GM10266 (cell line): ENCODE results near the gene GNAI2.

ENCODE experiments used
- DNase-seq: peaks from one replicate; pipeline ENCODE4 v3.0.0; 2012; ENCODE audit errors: extremely low spot score
- CTCF ChIP-seq: IDR thresholded peaks from 2 replicates; pipeline ENCODE4 v1.5.1; 2012; ENCODE audit warnings: mild to moderate bottlenecking, low read depth; ENCODE audit not compliant: control insufficient read depth, insufficient read depth; ENCODE audit errors: missing control alignments

Gene GNAI2

GRCh38 chr3:50192689-50193141 lies 43.3 kb upstream of the GNAI2 start:
- DNase-seq = peak; percentile 92

GRCh38 chr3:50193286-50193685 lies 42.7 kb upstream of the GNAI2 start:
- DNase-seq = no peak
- TF ChIP-seq CTCF = no peak

More at GRCh38 chr3:50192689-50193141, 43.3 kb upstream of the GNAI2 start:
- TF ChIP-seq CTCF = peak; percentile 94

- TF ChIP-seq CTCF = no peak
- no peak for DNase-seq
Observed at GRCh38 chr3:50193746-50194127, 42.3 kb upstream of the GNAI2 start.

GRCh38 chr3:50194128-50194902 lies 41.7 kb upstream of the GNAI2 start:
- peak; percentile 64 for TF ChIP-seq CTCF

GRCh38 chr3:50194903-50195500 lies 41.0 kb upstream of the GNAI2 start:
- TF ChIP-seq CTCF = no peak
- peak; percentile 76 for DNase-seq

More at GRCh38 chr3:50194128-50194902, 41.7 kb upstream of the GNAI2 start:
- peak; percentile 88 for DNase-seq

- no peak for DNase-seq
- no peak for TF ChIP-seq CTCF
Observed at GRCh38 chr3:50195501-50196252, 40.3 kb upstream of the GNAI2 start.
